UCSD-AML1 (cell line): ENCODE measurements around the gene LRP11.
"Not testable (repeated sequence)": the region's sequence is repeated elsewhere in the genome, so short reads cannot be mapped to it uniquely, and the experiment has no call there.

Experiments
- DNase-seq: peaks from one replicate; lab custom pipeline; 2025; ENCODE audit not compliant: unreplicated experiment; lab: John Stamatoyannopoulos, UW

The LRP11 gene

DNA sequence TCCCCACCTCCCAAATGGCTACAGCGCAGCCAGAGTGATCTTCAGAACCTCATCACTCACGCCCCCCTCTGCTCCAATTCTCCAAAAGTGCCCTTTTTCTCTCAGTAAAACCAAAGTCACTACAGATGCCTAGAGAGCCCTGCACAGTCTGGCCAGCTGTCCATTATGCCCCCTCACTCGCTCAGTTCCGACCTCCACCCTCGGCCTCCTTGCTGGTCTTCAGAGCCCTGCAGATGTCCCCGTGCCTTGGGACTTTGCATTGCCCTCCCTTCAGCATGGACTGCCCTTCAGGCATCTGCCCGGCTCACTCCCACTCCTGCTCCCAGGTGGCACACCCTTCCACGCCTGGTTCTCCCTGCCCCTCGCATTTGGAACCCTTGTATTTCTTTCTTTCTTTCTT lies 34.8 kb upstream of the LRP11 start:
- no peak for DNase-seq

DNA sequence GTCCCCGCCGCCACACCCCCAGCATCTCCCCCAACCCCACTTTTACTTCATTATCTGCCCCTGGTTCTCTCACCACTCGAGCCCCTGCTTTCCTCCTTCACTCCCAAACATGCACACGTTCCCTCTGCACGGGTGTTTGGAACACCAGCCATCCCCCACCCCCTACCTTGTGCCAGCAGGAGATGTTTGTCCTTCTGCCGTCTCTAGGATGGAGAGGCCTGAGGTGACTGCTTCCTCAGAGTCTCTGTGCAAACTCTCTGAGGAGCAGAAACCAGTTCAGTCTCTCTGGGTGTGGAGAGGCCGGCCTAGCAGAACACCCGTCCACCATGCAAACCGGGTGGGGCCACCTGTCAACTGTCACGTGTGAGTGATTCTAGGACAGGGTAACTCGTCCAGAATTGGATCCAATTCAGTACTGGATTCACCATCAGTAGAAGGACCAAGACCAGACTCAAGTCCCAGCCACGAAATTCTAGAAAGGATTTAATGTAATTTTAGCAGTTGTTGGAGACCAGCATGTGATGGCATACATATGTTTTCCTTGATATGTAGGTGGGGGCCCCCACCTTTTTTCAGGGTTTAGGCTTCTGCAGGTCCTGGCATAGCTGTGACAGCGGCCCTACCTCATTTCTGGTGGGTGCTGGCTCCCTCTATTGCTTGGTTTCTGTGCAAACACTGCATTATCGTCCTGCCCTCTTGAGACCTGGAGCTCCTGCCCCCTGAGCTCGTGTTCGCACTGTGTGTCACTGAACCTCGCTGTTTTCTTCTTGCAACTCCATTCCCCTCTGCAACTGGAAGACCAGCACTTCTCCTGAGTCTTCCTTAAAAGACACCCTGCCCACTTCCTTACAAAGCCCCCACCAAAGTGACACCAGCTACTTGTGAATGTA lies 33.9 kb upstream of the LRP11 start, which contains the start of gene RAET1E:
RAET1E (minus strand) TSS at position 259 of the 890 bp plus-strand sequence. CDS start 7,212 bp downstream, outside the sequence.
- peak; percentile 25 for DNase-seq

DNA sequence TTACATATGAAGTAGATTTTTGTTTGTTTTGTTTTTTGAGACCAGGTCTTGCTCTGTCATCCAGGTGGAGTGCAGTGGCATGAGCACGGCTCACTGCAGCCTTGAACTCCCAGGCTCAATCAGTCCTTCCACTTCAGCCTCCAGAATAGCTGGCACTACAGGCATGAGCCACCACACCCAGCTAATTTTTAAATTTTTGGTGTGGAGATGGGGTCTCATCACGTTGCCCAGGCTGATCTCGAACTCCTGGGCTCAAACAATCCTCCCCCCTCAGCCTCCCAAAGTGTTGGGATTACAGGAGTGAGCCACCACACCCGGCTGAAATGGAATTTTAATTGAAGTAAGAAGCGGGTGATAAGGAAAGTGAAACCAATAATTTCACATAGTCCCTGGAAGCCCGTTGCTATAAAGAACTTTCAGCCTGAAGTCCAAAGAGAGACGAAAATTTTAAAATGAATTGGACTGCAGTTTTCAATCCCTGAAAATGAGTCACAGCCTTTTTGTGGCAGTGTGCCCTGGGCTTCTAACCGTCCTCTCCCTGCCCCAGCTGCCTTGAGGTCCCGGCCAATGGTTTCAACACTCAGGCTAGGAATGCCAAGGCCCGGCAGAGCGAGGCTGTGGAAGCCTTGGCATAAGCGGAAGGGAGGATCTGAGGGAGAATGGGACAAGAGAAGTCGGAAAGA lies 33.0 kb upstream of the LRP11 start:
- DNase-seq, result no peak

DNA sequence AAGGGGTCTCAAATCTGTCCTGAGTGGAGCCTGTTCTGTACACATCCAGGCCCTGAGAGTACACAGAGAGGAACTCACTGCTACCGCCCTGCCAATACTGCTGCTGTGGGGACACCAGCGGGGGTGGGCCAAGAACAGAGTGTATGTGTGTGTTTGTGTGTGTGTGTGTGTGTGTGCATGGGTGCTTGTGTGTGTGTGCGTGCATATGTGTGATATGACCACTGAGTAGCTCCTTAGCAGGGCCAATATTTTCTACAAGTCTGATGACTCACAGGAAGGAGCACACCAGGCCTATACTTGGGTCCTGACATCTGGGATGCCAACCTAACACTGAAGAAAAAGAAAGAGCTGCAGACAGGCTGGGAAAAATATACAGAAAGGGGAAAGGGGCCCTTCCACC lies 32.3 kb upstream of the LRP11 start:
- DNase-seq, result no peak

DNA sequence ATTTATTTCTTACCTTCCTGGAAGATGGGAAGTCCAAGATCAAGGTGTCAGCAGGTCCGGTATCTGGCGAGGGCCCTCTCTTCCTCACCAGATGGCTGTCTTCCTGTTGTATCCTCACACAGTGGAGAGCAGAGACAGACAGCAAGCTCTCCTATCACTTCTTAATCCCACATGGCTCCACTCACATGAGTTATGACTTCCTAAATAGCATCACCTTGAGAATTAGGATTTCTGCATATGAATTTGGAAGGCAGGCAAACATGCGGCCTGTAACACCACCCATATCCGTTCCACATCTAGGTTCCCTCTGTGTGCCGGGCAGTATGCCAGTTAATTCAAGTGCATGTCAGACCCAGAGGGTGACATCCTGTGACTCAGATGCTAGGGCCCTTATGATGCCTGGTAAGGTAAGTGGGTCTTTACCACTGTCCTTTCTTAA lies 31.7 kb upstream of the LRP11 start:
- DNase-seq, result peak; percentile 49

DNA sequence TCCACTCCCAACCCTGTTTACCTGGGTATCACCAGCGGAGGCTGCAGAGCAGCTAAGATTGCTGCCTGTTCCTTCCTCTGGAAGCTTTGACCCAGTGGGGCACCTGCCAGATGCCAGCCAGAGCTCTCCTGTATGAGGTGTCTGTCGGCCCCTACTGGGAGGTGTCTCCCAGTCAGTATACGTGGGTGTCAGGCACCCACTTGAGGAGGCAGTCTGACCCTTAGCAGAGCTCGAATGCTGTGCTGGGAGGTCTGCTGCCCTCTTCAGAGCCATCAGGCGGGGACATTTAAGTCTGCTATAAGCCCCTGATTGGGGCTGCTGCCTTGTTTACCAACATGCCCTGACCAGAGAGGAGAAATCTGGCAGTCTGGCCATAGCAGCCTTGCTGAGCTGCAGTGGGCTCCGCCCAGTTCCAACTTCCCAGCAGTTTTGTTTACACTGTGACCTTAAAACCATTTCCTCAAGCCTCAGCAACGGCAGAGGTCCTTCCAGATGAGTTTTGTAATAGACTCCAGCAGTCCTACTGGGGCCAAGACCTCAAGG lies 31.0 kb upstream of the LRP11 start:
- DNase-seq, result peak; percentile 57

DNA sequence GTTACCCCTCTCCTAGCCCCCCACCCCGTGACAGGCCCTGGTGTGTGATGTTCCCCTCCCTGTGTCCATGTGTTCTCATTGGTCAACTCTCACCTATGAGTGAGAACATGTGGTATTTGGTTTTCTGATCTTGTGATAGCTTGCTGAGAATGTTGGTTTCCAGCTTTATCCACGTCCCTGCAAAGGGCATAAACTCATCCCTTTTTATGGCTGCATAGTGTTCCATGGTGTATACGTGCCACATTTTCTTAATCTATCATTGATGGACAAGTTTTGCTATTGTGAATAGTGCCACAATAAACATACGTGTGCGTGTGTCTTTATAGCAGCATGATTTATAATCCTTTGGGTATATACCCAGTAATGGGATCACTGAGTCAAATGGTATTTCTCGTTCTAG lies 27.7 kb upstream of the LRP11 start:
- DNase-seq, result not testable (repeated sequence)

DNA sequence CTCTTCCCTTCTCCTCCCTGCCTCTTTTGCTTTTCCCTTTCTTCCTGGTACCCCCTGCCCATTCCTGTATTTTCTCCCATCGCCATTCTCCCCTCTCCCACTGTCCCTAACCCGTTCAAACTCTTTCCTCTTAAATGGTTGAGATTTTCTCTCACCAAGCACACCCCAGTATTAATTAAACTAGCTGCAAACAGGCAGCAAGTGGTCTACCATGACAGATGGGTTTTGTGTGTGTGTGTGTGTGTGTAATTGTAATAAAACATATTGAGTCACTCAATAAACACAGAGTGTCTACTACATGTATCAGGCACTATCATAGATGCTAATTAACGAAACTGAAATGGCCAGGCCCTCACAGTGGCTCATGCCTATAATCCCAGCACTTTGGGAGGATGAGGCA lies 27.1 kb upstream of the LRP11 start:
- no peak for DNase-seq

DNA sequence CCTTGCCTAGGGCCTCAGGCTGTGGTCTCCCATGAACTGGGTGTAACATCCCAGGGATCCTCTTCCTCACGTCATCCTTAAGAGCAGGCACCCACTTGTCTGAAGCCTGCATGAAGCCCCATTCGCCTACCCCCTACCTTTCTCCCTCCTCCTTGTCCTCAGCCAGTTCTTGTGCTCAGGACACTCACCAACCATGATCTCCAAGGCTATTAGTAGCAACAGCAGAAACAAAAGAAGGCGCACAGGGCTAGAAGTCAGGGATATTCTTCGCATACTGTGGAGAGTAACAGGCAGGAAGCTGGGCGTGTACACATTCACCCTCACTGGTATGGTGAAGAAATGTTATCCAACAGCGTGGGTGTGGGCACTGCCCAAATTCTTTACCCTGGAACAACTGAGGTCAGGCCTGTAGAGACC lies 26.5 kb upstream of the LRP11 start:
- no peak for DNase-seq

DNA sequence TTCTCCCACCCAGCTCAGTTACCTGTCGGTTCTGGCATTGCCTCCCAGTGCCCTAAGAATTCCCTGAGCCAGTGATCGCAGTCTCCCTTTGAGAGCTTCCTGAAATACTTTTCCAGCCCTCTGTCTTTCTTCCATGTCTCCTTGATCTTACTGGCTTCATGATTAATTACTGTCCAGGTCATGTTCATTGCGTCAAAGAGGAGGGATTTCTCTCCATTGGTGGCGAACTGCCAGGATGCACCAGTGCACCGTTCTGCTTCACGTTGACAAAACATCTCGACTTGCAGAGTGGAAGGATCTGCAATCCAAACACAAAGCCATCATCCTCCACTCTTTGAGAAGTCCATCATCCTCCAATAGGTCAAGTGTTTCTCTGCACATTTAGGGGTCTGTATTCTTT lies 25.2 kb upstream of the LRP11 start:
- no peak for DNase-seq

DNA sequence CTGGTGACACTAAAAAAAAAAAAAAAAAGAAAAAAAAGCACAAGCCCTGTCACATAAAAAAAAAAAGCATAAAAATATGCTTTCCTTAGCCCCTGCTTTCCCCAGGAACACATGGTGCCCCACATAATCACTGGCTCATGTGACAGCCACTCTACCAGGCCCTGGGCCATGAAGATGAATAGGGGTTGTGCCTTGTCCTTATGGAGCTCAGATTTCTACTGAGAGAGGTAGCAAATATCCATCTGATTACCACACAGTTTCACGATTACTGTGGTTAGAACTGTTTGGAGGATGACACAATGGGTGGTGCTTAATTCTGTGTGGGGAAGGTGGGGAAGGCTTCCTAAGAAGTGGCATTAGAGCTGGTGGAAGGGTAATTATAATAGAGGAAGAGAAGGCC lies 24.5 kb upstream of the LRP11 start:
- DNase-seq, result no peak

DNA sequence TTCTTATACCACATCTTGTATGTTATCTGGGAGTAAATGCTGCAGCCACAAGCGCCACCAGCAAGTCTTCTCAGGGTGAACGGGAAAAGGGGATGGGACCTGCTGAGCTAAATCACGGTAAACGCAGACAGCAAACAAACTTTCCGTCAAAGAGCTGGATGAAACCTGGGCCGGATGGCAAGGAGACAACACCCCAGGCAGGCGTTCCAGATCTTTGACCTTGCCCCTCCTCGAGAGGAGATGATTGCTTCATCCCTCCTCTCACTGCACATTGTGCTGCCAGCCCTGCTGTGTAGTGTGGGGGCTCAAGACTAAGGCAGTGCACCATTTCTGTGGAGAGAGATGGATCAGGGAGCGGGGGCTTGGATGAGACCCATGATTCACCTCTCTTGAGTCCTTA lies 23.9 kb upstream of the LRP11 start:
- no peak for DNase-seq

DNA sequence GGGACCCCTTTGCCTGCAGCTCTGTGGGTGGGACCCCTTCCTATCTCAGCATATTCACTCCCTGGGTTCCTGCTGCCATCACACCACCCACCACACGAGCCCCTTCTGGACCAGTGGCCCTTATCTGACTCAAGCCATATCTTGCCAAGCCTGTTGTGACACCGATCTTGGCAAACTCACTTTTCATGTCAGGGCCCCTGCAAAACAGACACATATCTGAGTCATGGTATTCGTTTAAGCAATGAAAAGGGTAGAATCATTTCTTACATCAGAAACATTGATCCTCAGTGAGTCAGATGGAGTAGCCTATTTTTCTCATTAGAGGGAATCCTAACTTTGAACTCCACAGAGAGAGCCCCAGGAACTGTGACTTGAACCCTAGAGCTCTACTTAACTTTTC lies 23.2 kb upstream of the LRP11 start:
- no peak for DNase-seq

DNA sequence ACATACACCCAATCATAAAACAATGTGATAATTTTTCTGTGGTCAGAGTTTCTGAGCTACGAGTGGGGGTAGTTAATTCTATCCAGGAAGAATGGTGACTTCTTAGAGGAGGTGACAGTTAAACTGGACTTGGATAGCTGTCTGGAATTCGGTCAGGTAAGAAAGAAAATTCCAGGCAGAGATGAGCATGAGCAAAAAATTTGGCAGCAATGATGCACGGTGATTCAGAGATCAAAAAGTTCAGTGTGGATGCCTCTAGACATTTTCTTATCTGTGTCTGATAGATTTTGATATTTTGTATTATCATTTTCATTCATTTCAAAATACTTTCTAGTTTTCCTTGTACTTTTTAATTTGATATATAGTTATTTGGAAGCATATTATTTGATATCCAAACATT lies 21.7 kb upstream of the LRP11 start:
- DNase-seq, result no peak

DNA sequence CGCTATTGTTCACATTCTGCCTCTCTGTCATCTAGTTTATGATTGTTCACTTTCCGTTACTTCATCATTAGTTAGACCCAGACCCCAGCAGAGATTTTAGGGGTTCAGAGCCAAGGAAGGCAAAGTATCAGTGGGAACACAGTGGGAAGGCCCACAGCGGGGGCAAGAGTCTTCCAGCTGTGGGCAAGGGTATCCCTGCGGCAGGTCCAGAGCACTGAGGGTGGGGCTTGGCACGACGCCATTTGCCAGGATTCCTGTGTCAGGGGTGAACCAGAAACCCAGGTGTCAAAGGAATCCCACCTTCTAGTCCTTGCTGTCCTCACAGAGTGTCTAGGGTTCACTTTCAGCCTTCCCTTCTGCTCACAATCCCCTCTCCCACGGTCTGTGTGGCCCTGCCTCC lies 20.5 kb upstream of the LRP11 start:
- DNase-seq, result no peak

DNA sequence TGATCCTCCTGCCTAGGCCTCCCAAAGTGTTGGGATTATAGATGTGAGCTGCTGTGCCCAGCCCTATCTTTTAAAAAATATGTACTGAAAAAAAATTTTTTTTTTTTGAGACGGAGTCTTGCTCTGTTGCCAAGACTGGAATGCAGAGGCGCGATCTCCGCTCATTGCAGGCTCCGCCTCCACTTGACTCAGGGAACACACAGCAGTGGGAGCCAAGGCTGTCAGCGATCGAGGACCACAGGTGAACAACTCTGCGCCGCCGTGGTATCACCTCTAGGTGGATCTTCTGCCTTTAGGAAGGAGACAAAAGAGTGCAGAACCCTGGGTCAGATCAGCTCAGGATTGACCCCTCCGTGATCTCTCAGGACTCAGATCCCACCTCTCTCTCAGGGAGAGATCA lies 20.1 kb upstream of the LRP11 start:
- DNase-seq, result no peak

DNA sequence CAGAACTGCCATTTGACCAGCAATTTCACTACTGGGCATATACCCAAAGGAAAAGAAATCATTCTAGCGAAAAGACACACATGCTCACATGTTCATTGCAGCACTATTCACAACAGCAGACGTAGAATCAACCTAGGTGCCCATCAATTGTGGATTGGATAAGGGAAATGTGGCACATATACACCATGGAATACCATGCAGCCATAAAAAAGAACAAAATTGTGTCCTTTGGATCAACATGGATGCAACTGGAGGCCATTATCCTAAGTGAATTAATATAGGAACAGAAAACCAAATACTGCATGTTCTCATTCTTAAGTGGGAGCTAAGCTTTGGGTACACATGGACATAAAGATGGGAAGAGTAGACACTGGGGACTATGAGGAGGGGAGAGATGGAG lies 17.7 kb upstream of the LRP11 start:
- DNase-seq, result no peak

DNA sequence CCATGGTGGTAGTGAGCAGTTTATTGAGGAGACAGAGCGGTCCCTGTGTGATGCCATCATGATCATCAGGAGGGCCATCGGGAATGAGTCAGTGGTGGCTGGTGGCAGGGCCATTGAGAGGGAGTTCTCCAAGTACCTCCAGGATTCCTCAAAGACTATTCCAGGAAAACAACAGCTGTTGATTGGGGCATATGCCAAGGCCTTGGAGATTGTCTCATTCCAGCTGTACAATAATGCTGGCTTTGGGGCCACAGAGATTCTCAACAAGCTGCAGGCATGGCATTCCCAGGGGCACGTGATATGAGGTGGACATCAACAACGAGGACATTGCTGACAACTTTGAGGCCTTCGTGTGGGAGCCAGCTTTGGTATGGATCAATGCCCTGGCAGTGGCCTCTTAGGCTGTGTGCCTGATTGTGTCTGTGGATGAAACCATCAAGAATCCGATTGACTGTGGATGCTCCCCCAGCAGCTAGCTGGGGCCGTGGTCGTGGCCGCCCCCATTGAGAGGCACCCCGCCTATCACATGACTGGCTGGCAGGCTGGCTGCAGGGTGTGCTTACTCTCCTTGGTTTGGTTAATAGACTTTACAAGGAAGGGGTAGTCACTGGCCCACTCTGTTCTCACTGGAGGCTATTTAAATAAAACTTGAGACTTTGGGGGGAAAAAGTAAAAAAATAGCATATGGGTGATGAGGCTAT lies 17.1 kb upstream of the LRP11 start:
- DNase-seq, result no peak

DNA sequence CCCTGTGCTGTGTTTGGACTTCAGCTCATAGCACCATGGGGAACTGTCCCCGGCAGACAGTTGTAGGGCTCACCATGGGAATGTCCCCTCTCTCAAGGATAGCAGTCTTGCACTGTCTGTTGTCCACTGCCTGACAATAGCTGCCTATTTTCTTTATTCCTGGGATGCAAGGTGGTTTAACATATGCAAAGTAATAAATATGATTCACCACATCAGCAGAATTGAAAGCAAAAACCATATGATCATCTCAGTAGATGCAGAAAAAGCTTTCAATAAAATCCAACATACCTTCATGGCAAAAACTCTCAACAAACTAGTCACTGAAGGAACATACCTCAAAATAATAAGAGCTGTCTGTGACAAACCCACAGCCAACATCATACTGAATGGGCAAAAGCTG lies 13.5 kb upstream of the LRP11 start:
- no peak for DNase-seq

DNA sequence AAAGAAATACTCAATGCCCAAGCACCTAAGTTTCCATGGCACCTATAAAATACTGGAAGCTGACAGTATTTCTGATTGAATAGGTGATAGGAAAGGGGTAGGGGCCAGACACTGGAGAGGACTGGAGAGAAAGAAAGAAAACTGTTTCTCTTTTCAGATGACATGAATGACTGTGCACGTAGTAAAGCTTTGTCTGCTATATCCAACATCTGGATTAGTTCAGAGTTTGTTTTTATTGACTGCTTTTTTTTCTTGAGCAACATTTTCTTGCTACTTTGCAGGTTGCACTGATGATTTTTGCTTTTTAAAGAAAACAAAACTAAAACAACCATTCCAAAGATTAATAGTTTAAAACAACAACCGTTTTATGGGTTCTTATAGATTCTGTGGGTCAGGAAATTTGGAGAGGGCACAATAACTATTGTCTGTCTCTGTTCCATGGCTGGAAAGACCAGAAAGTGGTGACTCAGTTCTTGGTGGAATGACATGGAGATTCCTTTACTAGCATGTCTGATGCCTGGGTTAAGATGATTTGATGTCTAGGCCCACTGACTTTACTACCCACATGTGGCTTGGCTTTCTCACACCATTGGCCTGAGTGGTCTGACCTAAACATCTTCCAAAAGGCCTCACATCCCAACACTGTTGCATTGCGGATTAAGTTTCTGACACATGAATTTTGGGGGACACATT lies 12.2 kb upstream of the LRP11 start:
- no peak for DNase-seq

DNA sequence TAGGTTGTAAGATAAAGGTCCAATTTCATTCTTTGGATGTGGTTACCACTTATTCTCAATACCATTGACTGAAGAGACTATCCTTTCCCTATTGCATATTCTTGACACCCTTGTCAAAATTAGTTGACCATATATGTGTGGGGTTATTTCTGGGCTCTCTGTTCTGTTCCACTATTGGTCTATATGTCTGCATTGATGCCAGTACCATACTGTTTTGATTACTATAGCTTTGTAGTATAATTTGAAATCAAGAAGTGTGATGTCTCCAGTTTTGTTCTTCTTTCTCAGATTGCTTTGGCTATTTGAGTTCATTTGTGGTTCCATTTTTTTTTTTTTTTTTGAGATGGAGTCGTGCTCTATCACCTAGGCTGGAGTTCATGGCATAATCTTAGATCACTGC lies 8.1 kb upstream of the LRP11 start:
- no peak for DNase-seq
